ENCODE data around the gene VAV2.

VAV2 gene

GRCh38 chr9:133805876-133806622, 186.1 kb downstream of the VAV2 start:
- H3K27ac ChIP-seq, result no peak overlapping the region
- H4K20me1 ChIP-seq, result peaks cover 64% of the 10 kb centered on the region
- TF ChIP-seq Cebpa-rat (IDR thresholded peaks at IDR 0.05), result no peak
- H3K27me3 ChIP-seq, result no peaks in the 10 kb centered on the region
- H3K4me3 ChIP-seq, result no peak overlapping the region
- H3K9ac ChIP-seq, result 0 out of 2 replicates have a peak overlapping the region, but pooled peaks have one; percentile 19
- H3K4me1 ChIP-seq, result peaks cover 46% of the 10 kb centered on the region
- peaks cover 84% of the 10 kb centered on the region for H3K36me3 ChIP-seq
- peak overlapping the region; percentile 49 for H3K4me2 ChIP-seq
- no peaks in the 10 kb centered on the region for H3K9me3 ChIP-seq

DNA sequence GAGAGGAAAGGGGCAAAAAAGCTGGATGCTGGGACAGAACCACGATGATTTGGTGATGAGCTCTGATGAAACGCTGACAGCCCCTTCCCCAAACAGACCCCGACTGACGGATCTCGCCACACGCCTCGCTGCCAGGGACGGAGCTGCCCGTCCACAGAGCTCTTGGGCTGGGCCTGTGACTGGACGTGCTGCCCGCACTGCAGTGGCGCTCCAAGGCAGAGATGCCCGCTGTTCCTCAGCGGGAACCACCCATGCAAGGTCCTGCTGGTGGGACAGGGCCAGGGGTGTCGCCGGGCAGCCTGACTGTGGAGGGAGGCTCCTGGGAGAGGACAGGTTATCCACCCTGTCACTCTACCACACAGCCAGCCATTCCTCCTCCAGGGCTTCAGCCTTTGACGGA, 187.9 kb downstream of the VAV2 start:
- Histone ChIP-seq H3K9me3 (no peaks in the 10 kb centered on the region), H4K20me1 (peaks cover 46% of the 10 kb centered on the region), H3K9ac (no peak overlapping the region), H3K4me1 (peaks cover 35% of the 10 kb centered on the region), H3K27me3 (no peaks in the 10 kb centered on the region), H3K27ac (no peak overlapping the region), H3K4me2 (no peak overlapping the region), H3K36me3 (peaks cover 70% of the 10 kb centered on the region), H3K4me3 (no peak overlapping the region)
- TF ChIP-seq Cebpa-rat (IDR thresholded peaks at IDR 0.05), result no peak

GRCh38 chr9:133803745-133804144, 188.4 kb downstream of the VAV2 start:
- Histone ChIP-seq H3K27me3 (no peaks in the 10 kb centered on the region), H3K36me3 (peaks cover 70% of the 10 kb centered on the region), H3K4me3 (no peak overlapping the region), H3K9ac (no peak overlapping the region), H3K4me2 (no peak overlapping the region), H4K20me1 (peaks cover 46% of the 10 kb centered on the region), H3K4me1 (peaks cover 35% of the 10 kb centered on the region), H3K27ac (no peak overlapping the region), H3K9me3 (no peaks in the 10 kb centered on the region)
- TF ChIP-seq Cebpa-rat (IDR thresholded peaks at IDR 0.05), result no peak

DNA sequence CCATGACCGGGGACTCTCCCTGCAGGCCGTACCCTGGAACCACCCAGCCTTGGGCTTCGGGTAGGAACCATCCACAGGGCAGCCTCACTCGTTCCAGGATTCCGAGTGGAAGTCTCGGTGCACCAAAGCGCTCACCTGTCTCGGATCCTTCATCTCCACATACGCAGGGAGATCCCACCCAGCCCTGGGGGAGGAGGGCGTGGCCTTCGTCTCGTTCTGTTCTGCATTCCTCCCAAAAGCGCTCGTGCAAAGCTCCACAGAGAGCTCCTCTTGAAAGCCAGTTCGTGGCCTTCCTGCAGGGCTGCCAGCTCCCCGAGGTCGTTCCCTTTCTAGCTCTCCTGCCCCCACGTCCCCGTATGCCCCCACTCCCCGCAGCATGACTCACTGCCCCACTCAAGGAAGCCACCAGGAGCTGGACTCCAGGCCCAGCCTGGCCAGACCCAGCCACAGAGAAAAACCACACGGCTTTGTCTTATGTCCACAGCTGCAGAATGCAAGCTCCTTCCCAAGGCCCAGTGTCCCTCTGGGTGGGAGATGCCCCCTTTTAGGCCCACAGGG, 189.0 kb downstream of the VAV2 start:
- Histone ChIP-seq H4K20me1 (peaks cover 49% of the 10 kb centered on the region), H3K9me3 (no peaks in the 10 kb centered on the region), H3K36me3 (peaks cover 70% of the 10 kb centered on the region), H3K4me1 (peaks cover 35% of the 10 kb centered on the region), H3K9ac (no peak overlapping the region), H3K4me2 (0 out of 2 replicates have a peak overlapping the region, but pooled peaks have one; percentile 12), H3K27ac (no peak overlapping the region), H3K27me3 (no peaks in the 10 kb centered on the region), H3K4me3 (no peak overlapping the region)
- TF ChIP-seq Cebpa-rat (IDR thresholded peaks at IDR 0.05), result no peak

DNA sequence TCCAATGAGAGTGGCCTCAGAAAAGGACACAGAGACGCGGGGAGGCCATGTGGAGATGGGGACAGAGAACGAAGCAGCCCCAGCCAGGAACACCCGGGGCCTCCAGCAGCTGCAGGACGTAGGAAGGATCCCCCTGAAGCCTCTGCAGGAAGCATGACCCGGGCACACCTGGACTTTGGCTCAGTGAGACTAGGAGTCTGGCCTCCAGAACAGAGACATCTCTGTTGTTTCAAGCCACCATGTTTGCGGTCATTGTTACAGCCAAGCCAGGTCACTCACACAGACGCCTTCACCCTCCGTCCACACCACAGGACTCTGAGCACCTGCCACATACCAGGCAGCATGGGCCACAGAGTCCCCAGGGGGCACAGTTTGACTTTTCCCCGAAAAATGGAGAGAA, 190.4 kb downstream of the VAV2 start:
- Histone ChIP-seq H4K20me1 (peaks cover 54% of the 10 kb centered on the region), H3K4me1 (peaks cover 35% of the 10 kb centered on the region), H3K9me3 (no peaks in the 10 kb centered on the region), H3K36me3 (peaks cover 70% of the 10 kb centered on the region), H3K9ac (no peak overlapping the region), H3K27me3 (no peaks in the 10 kb centered on the region), H3K4me2 (peak overlapping the region; percentile 0; the same call in 1 of the 2 replicates), H3K4me3 (no peak overlapping the region), H3K27ac (no peak overlapping the region)
- no peak for TF ChIP-seq Cebpa-rat (IDR thresholded peaks at IDR 0.05)

- Histone ChIP-seq H3K27me3 (no peaks in the 10 kb centered on the region), H3K36me3 (peaks cover 74% of the 10 kb centered on the region), H3K4me2 (no peak overlapping the region), H3K9me3 (no peaks in the 10 kb centered on the region), H4K20me1 (peaks cover 67% of the 10 kb centered on the region), H3K9ac (no peak overlapping the region), H3K27ac (no peak overlapping the region), H3K4me1 (peaks cover 26% of the 10 kb centered on the region), H3K4me3 (no peak overlapping the region)
- TF ChIP-seq Cebpa-rat (IDR thresholded peaks at IDR 0.05), result no peak
Observed at GRCh38 chr9:133800266-133800665, 191.9 kb downstream of the VAV2 start.

- Histone ChIP-seq H3K9ac (no peak overlapping the region), H3K9me3 (no peaks in the 10 kb centered on the region), H3K4me2 (no peak overlapping the region), H3K4me1 (peaks cover 24% of the 10 kb centered on the region), H3K27me3 (no peaks in the 10 kb centered on the region), H3K27ac (no peak overlapping the region), H4K20me1 (peaks cover 67% of the 10 kb centered on the region), H3K36me3 (peaks cover 74% of the 10 kb centered on the region), H3K4me3 (no peak overlapping the region)
- no peak for TF ChIP-seq Cebpa-rat (IDR thresholded peaks at IDR 0.05)
Observed at GRCh38 chr9:133799716-133800115, 192.4 kb downstream of the VAV2 start.

DNA sequence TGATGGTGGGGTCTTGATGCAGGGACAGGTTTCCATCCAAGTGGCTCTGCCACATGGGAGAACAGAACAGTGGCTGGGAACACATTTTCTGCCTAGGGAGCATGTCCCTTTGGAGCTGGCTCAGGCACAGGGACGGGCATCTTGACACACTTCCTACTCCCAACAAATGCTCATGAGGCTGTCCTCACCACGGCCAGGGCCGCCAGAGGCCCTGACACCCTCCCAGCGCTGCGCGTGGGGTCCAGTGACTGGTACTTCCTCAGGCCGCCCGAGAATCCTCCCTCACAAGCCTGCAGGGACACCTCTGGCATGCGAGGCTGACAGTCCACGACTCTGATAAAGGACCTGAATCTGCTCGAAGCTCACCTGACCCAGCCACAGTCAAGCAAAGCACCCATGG, 193.0 kb downstream of the VAV2 start:
- no peak overlapping the region for H3K9ac ChIP-seq
- no peak overlapping the region for H3K27ac ChIP-seq
- H3K4me2 ChIP-seq, result no peak overlapping the region
- peaks cover 67% of the 10 kb centered on the region for H4K20me1 ChIP-seq
- peaks cover 73% of the 10 kb centered on the region for H3K36me3 ChIP-seq
- H3K27me3 ChIP-seq, result no peaks in the 10 kb centered on the region
- TF ChIP-seq Cebpa-rat (IDR thresholded peaks at IDR 0.05), result no peak
- H3K4me3 ChIP-seq, result no peak overlapping the region
- H3K4me1 ChIP-seq, result peaks cover 29% of the 10 kb centered on the region
- no peaks in the 10 kb centered on the region for H3K9me3 ChIP-seq

DNA sequence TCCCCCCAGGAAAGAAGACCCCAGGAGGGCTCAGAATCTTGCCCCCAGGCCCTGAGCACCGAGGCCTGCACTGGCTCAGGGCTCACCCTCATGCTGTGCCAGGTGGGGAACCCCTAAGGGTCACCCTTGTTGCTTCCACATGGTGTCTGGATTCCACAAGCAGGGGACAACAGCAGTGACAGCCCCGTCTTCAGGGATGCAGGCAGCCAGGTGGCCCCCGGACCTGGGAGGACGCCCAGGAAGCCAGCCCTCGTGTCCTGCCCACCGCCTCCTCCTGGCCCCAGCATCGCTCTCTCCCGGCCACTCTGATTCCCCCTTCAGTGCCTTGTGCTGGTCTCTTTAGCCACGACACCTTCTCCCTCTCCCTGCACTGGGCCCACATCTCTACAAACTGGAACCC, 194.0 kb downstream of the VAV2 start:
- H3K4me3 ChIP-seq, result no peak overlapping the region
- H3K4me2 ChIP-seq, result no peak overlapping the region
- no peaks in the 10 kb centered on the region for H3K9me3 ChIP-seq
- no peak overlapping the region for H3K9ac ChIP-seq
- peaks cover 64% of the 10 kb centered on the region for H3K36me3 ChIP-seq
- no peaks in the 10 kb centered on the region for H3K27me3 ChIP-seq
- no peak for TF ChIP-seq Cebpa-rat (IDR thresholded peaks at IDR 0.05)
- H4K20me1 ChIP-seq, result peaks cover 72% of the 10 kb centered on the region
- H3K27ac ChIP-seq, result no peak overlapping the region
- peaks cover 38% of the 10 kb centered on the region for H3K4me1 ChIP-seq

DNA sequence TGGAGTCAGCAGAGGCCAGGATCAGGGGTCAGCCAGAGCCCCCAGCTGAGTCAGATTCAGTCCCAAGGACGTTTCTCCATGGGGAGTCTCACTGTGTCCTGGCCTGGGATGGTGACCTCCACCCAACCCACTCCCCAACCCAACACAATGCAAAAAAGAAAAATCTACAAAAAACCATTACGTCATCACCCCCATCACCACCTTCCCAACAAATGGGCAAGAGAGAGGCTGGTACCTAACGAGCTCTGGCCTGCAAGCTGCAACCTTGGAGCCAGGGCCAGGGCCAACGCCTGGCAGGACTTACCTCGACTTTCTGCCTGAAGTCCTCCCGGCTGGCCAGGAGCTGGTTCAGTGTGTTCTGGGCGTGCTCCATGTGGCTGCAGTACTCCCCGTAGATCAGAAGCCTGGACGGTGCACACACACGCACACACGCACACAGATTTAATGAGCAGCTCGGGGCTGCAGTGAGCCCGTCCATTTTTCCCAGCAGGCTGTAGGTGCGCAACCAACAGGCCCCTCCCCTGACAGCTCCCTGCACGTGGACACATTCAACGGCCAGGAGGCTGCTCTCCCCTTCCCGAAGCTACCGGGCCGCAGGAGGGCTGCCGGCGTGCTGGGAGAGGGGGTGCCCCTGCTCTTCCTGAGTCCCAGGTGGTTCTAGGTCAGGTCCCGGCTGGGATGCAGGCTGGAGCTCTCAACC, 194.6 kb downstream of the VAV2 start:
- Histone ChIP-seq H3K4me1 (peaks cover 39% of the 10 kb centered on the region), H3K27me3 (no peaks in the 10 kb centered on the region), H3K9me3 (no peaks in the 10 kb centered on the region), H3K36me3 (peaks cover 60% of the 10 kb centered on the region), H3K27ac (no peak overlapping the region), H3K4me3 (no peak overlapping the region), H4K20me1 (peaks cover 75% of the 10 kb centered on the region), H3K4me2 (no peak overlapping the region), H3K9ac (no peak overlapping the region)
- no peak for TF ChIP-seq Cebpa-rat (IDR thresholded peaks at IDR 0.05)
